ENCODE measurements around the gene CCNT1.
"Not testable (repeated sequence)": the region's sequence is repeated elsewhere in the genome, so short reads cannot be mapped to it uniquely, and the experiment has no call there.

Gene CCNT1

DNA sequence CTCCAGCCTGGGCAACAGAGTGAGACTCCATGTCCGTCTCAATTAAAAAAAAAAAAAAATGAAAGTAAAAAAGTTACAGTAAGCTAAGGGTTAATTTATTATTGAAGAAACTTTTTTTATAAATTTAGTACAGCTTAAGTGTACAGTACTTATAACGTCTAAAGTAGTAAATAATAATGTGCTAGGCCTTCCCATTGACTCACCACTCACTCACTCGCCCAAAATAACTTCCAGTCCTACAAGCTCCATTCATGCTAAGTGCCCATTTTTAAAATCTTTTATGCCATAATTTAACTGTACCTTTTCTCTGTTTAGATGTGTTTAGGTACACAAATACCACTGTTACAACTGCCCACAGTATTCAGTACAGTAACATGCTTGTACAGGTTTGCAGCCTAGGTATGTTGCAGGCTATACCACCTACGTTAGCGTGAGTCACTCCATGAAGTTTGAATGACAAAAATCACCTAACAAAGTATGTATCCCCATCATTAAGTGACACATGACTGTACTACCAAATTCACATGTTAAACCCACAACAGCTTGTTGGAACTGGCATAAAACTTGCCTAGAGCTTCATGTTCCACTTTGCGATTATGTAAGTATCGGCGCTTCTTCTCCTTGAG lies 45.2 kb downstream of the CCNT1 start:
- Histone ChIP-seq H3K9me3 (ENCODE audit: control insufficient read depth, low read length) (no peaks in the 10 kb centered on the region), H3K4me1 (ENCODE audit: control insufficient read depth, insufficient read depth, low read length) (no peaks in the 10 kb centered on the region), H3K36me3 (ENCODE audit: control insufficient read depth, insufficient read depth, low read length) (peaks cover 15% of the 10 kb centered on the region), H3K27me3 (ENCODE audit: control insufficient read depth, insufficient read depth, low read length) (no peaks in the 10 kb centered on the region), H3K9ac (ENCODE audit: low read length) (no peak overlapping the region), H3K4me3 (ENCODE audit: low read length) (no peak overlapping the region)

DNA sequence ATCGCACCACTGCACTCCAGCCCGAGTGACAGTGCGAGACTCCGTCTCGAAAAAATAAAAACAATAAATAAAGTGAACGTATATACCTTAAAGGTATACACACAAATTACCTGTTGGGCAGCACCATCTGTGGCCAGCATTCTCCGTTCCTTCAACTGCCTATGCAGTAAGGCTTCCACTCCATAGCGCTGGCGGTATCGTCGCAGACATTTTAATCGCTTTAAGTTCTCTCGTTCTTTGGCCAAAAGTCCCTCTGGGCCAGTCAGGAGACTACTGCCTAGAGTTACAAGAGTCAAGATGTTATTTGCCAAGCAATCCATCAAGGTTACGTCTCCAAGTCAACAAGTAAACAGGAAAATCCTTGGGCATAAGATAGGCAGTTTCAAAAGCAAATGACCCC lies 47.5 kb downstream of the CCNT1 start:
- peaks cover 15% of the 10 kb centered on the region for H3K36me3 ChIP-seq (ENCODE audit: control insufficient read depth, insufficient read depth, low read length)
- H3K9me3 ChIP-seq (ENCODE audit: control insufficient read depth, low read length): no peaks in the 10 kb centered on the region
- H3K4me3 ChIP-seq (ENCODE audit: low read length): no peak overlapping the region
- H3K9ac ChIP-seq (ENCODE audit: low read length): no peak overlapping the region
- no peaks in the 10 kb centered on the region for H3K27me3 ChIP-seq (ENCODE audit: control insufficient read depth, insufficient read depth, low read length)
- no peaks in the 10 kb centered on the region for H3K4me1 ChIP-seq (ENCODE audit: control insufficient read depth, insufficient read depth, low read length)

DNA sequence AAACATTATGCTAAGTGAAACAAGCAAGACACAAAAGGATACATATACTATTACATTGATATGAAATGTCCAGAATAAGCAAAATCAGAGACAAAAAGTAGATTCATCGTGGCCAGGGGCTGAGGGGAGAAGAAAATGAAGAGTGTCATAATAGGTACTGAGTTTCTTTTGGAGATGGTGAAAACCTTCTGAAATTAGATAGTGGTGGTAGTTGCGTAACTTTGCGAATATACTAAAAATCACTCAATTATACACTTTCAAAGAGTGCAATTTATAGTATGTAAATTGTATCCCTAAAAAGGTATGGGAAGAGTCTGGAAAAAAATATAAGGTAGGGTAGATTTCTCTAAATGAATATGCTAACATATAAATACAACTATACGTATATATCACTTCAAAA lies 56.6 kb downstream of the CCNT1 start:
- Histone ChIP-seq H3K36me3 (ENCODE audit: control insufficient read depth, insufficient read depth, low read length) (peaks cover 3% of the 10 kb centered on the region), H3K27me3 (ENCODE audit: control insufficient read depth, insufficient read depth, low read length) (no peaks in the 10 kb centered on the region), H3K4me3 (ENCODE audit: low read length) (no peak overlapping the region), H3K9ac (ENCODE audit: low read length) (no peak overlapping the region), H3K9me3 (ENCODE audit: control insufficient read depth, low read length) (no peaks in the 10 kb centered on the region), H3K4me1 (ENCODE audit: control insufficient read depth, insufficient read depth, low read length) (no peaks in the 10 kb centered on the region)

DNA sequence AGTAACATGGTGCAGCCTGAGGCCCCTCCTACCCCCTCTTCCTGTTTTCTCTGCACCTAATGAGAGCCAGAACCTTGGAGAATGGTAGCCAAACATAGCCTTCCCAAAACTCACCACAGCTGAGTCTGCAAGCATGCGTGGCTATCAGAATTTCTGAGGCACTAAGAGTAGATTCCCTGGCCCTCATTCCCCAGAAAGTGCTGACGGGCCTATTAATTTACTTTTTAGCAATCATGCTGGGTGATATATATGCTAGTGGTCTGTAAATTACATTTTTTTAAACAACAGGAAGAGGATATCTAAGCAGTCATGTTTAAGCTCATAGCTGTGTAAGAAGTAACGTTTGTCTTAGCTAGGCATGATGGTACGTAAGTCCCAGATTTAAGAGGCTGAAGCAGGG lies 64.8 kb downstream of the CCNT1 start:
- Histone ChIP-seq H3K4me3 (ENCODE audit: low read length) (no peak overlapping the region), H3K9me3 (ENCODE audit: control insufficient read depth, low read length) (no peaks in the 10 kb centered on the region), H3K9ac (ENCODE audit: low read length) (no peak overlapping the region), H3K36me3 (ENCODE audit: control insufficient read depth, insufficient read depth, low read length) (no peaks in the 10 kb centered on the region), H3K27me3 (ENCODE audit: control insufficient read depth, insufficient read depth, low read length) (no peaks in the 10 kb centered on the region), H3K4me1 (ENCODE audit: control insufficient read depth, insufficient read depth, low read length) (no peaks in the 10 kb centered on the region)

DNA sequence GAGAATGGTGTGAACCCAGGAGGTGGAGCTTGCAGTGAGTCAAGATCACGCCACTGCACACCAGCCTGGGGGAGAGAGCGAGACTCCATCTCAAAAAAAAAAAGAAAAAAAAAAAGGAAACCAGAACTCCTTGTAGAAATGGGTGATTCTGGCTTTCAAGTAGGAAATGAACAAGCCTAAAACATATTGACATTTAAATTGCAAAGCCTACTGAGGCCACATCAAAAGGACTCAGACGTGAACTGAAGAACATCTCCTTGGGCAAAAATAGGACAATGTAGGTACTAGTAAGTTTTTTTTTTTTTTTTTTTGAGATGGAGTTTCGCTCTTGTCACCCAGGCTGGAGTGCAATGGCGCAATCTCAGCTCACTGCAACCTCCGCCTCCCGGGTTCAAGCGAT lies 71.2 kb downstream of the CCNT1 start:
- not testable (repeated sequence) for H3K9me3 ChIP-seq (ENCODE audit: control insufficient read depth, low read length); H3K4me1 ChIP-seq (ENCODE audit: control insufficient read depth, insufficient read depth, low read length); H3K9ac ChIP-seq (ENCODE audit: low read length); H3K4me3 ChIP-seq (ENCODE audit: low read length); H3K27me3 ChIP-seq (ENCODE audit: control insufficient read depth, insufficient read depth, low read length); H3K36me3 ChIP-seq (ENCODE audit: control insufficient read depth, insufficient read depth, low read length)

DNA sequence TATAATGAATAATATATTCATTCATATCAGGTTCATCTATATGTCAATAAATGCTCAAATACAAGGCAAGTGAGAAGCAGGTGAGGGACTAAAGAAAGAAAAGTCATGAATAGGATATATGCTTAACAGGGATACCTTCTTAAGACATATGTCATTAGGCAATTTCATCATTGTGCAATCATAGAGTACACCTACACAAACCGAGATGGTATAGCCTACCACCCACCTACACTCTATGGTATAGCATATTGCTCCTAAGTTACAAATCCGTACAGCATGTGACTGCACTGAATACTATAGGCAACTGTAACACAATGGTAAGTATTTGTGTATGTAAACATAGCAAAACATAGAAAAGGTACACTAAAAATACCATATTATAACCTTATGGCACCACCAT lies 73.5 kb downstream of the CCNT1 start:
- Histone ChIP-seq H3K36me3 (ENCODE audit: control insufficient read depth, insufficient read depth, low read length) (no peaks in the 10 kb centered on the region), H3K4me3 (ENCODE audit: low read length) (no peak overlapping the region), H3K9me3 (ENCODE audit: control insufficient read depth, low read length) (no peaks in the 10 kb centered on the region), H3K4me1 (ENCODE audit: control insufficient read depth, insufficient read depth, low read length) (no peaks in the 10 kb centered on the region), H3K27me3 (ENCODE audit: control insufficient read depth, insufficient read depth, low read length) (no peaks in the 10 kb centered on the region), H3K9ac (ENCODE audit: low read length) (no peak overlapping the region)

GRCh38 chr12:48641752-48642555 lies 74.6 kb downstream of the CCNT1 start:
- not testable (repeated sequence) for H3K9ac ChIP-seq (ENCODE audit: low read length); H3K36me3 ChIP-seq (ENCODE audit: control insufficient read depth, insufficient read depth, low read length); H3K9me3 ChIP-seq (ENCODE audit: control insufficient read depth, low read length); H3K4me1 ChIP-seq (ENCODE audit: control insufficient read depth, insufficient read depth, low read length); H3K4me3 ChIP-seq (ENCODE audit: low read length); H3K27me3 ChIP-seq (ENCODE audit: control insufficient read depth, insufficient read depth, low read length)

- no peak overlapping the region for H3K4me3 ChIP-seq (ENCODE audit: low read length)
- H3K9me3 ChIP-seq (ENCODE audit: control insufficient read depth, low read length): no peaks in the 10 kb centered on the region
- H3K27me3 ChIP-seq (ENCODE audit: control insufficient read depth, insufficient read depth, low read length): no peaks in the 10 kb centered on the region
- H3K36me3 ChIP-seq (ENCODE audit: control insufficient read depth, insufficient read depth, low read length): no peaks in the 10 kb centered on the region
- H3K9ac ChIP-seq (ENCODE audit: low read length): no peak overlapping the region
- no peaks in the 10 kb centered on the region for H3K4me1 ChIP-seq (ENCODE audit: control insufficient read depth, insufficient read depth, low read length)
Observed at GRCh38 chr12:48640854-48641253, 75.7 kb downstream of the CCNT1 start.

DNA sequence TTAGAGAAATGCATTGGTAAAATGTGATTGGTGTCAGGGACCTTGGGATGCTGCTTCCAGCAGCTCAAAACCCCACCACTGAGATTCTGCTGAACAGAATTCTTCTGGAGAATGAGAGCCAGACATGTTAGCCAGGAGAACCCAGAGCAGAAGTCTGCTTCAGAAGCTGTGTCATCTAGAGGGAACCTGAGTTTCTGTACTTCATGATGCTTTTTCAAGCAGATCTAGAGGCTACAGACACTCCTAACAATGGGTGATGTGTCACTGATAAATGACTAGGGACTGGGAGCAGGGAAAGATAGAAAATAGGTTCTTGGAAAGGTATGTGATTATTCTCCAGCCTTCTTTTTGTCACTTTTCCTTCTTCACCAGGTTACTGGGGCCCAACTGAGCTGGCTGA lies 76.1 kb downstream of the CCNT1 start:
- no peak overlapping the region for H3K9ac ChIP-seq (ENCODE audit: low read length)
- no peaks in the 10 kb centered on the region for H3K4me1 ChIP-seq (ENCODE audit: control insufficient read depth, insufficient read depth, low read length)
- H3K4me3 ChIP-seq (ENCODE audit: low read length): no peak overlapping the region
- H3K36me3 ChIP-seq (ENCODE audit: control insufficient read depth, insufficient read depth, low read length): no peaks in the 10 kb centered on the region
- H3K9me3 ChIP-seq (ENCODE audit: control insufficient read depth, low read length): no peaks in the 10 kb centered on the region
- H3K27me3 ChIP-seq (ENCODE audit: control insufficient read depth, insufficient read depth, low read length): no peaks in the 10 kb centered on the region
